Measurements from ENCODE around the gene EXD3.

- TF ChIP-seq CTCF (IDR thresholded peaks at IDR 0.05) (no peak), EP300 (IDR thresholded peaks at IDR 0.05) (no peak), POLR2A (IDR thresholded peaks at IDR 0.05) (no peak), POLR2AphosphoS5 (IDR thresholded peaks at IDR 0.05) (no peak)
These were observed 24.1 kb downstream of the EXD3 start for GRCh38 chr9:137398561-137399468.

All from sigmoid colon (tissue), 4 donors.